H1 (cell line): ENCODE measurements around the gene NEB. TPM values are rescaled to one million over a fixed set of nuclear protein-coding genes. Genes with fewer than 3 reads are reported as not detected.

Experiments used
- CTCF ChIA-PET: fragments of 300-600 bp; sonication (Branson Sonifier 250); formaldehyde crosslinking; loops from one replicate; lab custom pipeline; 2021; ENCODE audit not compliant: partially characterized antibody; lab: Charles Lee
- POLR2A ChIA-PET: fragments of 300-600 bp; sonication (Branson Sonifier 250); formaldehyde crosslinking; loops from one replicate; lab custom pipeline; 2021; ENCODE audit warnings: inconsistent platforms; ENCODE audit not compliant: partially characterized antibody; lab: Charles Lee
- DNase-seq, 2 experiments: peaks; one replicate each; pipeline versions ENCODE4 v3.0.0 to v3.0.0-alpha.2; 2010 to 2022; ENCODE audit warnings: low spot score in 2 of 2, low read depth in 1 of 2, mixed read lengths in 1 of 2
- FAIRE-seq: peaks from 2 replicates; lab custom pipeline; 2011; peaks lifted over from hg19 to GRCh38; lab: Jason Lieb, UNC
- H2AFZ ChIP-seq: 2 replicates; pipeline ENCODE4 v1.8.1; 2012; ENCODE audit warnings: low read length, inconsistent platforms
- H2AK5ac ChIP-seq: 2 replicates; pipeline ENCODE4 v1.6.1; 2013; ENCODE audit warnings: low read depth, low read length
- H2BK120ac ChIP-seq: replicated peaks from 2 replicates; pipeline ENCODE3; 2013; ENCODE audit warnings: low read depth, low read length, inconsistent platforms
- H2BK12ac ChIP-seq: 2 replicates; pipeline ENCODE4 v1.6.1; 2013; ENCODE audit warnings: low read depth, low read length
- H2BK15ac ChIP-seq: 2 replicates; pipeline ENCODE4 v1.6.1; 2013; ENCODE audit warnings: low read length
- H2BK20ac ChIP-seq: 2 replicates; pipeline ENCODE4 v1.6.1; 2013; ENCODE audit warnings: low read length
- H2BK5ac ChIP-seq: 2 replicates; pipeline ENCODE4 v1.6.1; 2013; ENCODE audit warnings: low read depth, low read length
- H3K14ac ChIP-seq: 2 replicates; pipeline ENCODE4 v1.6.1; 2013; ENCODE audit warnings: inconsistent platforms; ENCODE audit not compliant: insufficient read length
- H3K18ac ChIP-seq: 2 replicates; pipeline ENCODE4 v1.6.1; 2013; ENCODE audit warnings: low read length; ENCODE audit errors: extremely low read depth
- H3K23ac ChIP-seq: 2 replicates; pipeline ENCODE4 v1.6.1; 2013; ENCODE audit warnings: inconsistent platforms; ENCODE audit not compliant: insufficient read length
- H3K23me2 ChIP-seq: 2 replicates; pipeline ENCODE4 v1.6.1; 2013; ENCODE audit warnings: low read depth, low read length
- H3K27ac ChIP-seq: 2 replicates; pipeline ENCODE4 v1.6.1; 2011; ENCODE audit warnings: low read depth, low read length, inconsistent platforms
- H3K27me3 ChIP-seq, 4 experiments: replicated peaks in 1 of 4; 1 replicate in 1 of 4; 2 replicates in 3 of 4; pipeline versions ENCODE4 v1.6.1 to v1.8.1; 2011 to 2013; ENCODE audit warnings: low read length in 3 of 4, mild to moderate bottlenecking in 3 of 4, inconsistent platforms in 2 of 4, mixed read lengths in 2 of 4, moderate library complexity in 1 of 4; ENCODE audit not compliant: control insufficient read depth in 3 of 4, insufficient read depth in 3 of 4; ENCODE audit errors: extremely low read depth in 1 of 4
- H3K36me3 ChIP-seq, 4 experiments: 2 replicates each; pipeline versions ENCODE4 v1.6.1 to v1.8.1; 2011 to 2013; ENCODE audit warnings: mild to moderate bottlenecking in 4 of 4, low read length in 3 of 4, moderate library complexity in 2 of 4, control low read depth in 1 of 4, inconsistent platforms in 1 of 4; ENCODE audit not compliant: insufficient read depth in 4 of 4, control insufficient read depth in 2 of 4
- H3K4ac ChIP-seq: replicated peaks from 2 replicates; pipeline ENCODE3; 2013; ENCODE audit warnings: low read length, low read depth, mixed read lengths, inconsistent platforms; ENCODE audit not compliant: insufficient read length
- H3K4me1 ChIP-seq, 4 experiments: replicated peaks in 1 of 4; 1 replicate in 1 of 4; 2 replicates in 3 of 4; pipeline versions ENCODE4 v1.6.1 to v1.8.1; 2011 to 2013; ENCODE audit warnings: low read length in 3 of 4, inconsistent platforms in 2 of 4, mixed read lengths in 1 of 4; ENCODE audit not compliant: insufficient read depth in 4 of 4, control insufficient read depth in 3 of 4
- H3K4me2 ChIP-seq, 2 experiments: 2 replicates each; pipeline versions ENCODE4 v1.6.1 to v1.8.1; 2011 to 2013; ENCODE audit warnings: low read depth in 2 of 2, low read length in 2 of 2, control low read depth in 1 of 2, inconsistent platforms in 1 of 2, mild to moderate bottlenecking in 1 of 2; ENCODE audit not compliant: insufficient read depth in 1 of 2
- H3K4me3 ChIP-seq, 4 experiments: fragments of 200-600, 300-600 bp in 1 of 4; sonication (generic), shearing (Covaris generic), sonication (Bioruptor Twin) in 1 of 4; 2 replicates each; pipeline versions ENCODE4 v1.5.1 to v1.8.1; 2011 to 2016; ENCODE audit warnings: low read length in 4 of 4, low read depth in 3 of 4, control low read depth in 2 of 4, inconsistent platforms in 2 of 4, mild to moderate bottlenecking in 2 of 4, mixed read lengths in 1 of 4, moderate library complexity in 1 of 4; ENCODE audit not compliant: insufficient read depth in 2 of 4; ENCODE audit errors: extremely low read depth in 1 of 4
- H3K56ac ChIP-seq: replicated peaks from 2 replicates; pipeline ENCODE3; 2013; ENCODE audit warnings: low read depth, mild to moderate bottlenecking, mixed read lengths, low read length, inconsistent platforms; ENCODE audit not compliant: insufficient read length
- H3K79me1 ChIP-seq: 2 replicates; pipeline ENCODE4 v1.6.1; 2013; ENCODE audit warnings: low read depth, low read length, control low read depth
- H3K79me2 ChIP-seq, 2 experiments: 2 replicates each; pipeline versions ENCODE4 v1.6.1 to v1.8.1; 2012 to 2013; ENCODE audit warnings: low read length in 2 of 2, mild to moderate bottlenecking in 2 of 2, inconsistent platforms in 1 of 2; ENCODE audit not compliant: insufficient read depth in 2 of 2, control insufficient read depth in 1 of 2
- H3K9ac ChIP-seq, 4 experiments: replicated peaks in 1 of 4; 1 replicate in 1 of 4; 2 replicates in 3 of 4; pipeline versions ENCODE4 v1.6.1 to v1.8.1; 2011 to 2013; ENCODE audit warnings: low read depth in 3 of 4, low read length in 3 of 4, control low read depth in 2 of 4, mild to moderate bottlenecking in 2 of 4, moderate library complexity in 2 of 4, inconsistent platforms in 1 of 4; ENCODE audit errors: extremely low read depth in 1 of 4
- H3K9me3 ChIP-seq, 2 experiments: 2 replicates each; pipeline versions ENCODE4 v1.6.1 to v1.8.1; 2012 to 2013; ENCODE audit warnings: mild to moderate bottlenecking in 2 of 2, moderate library complexity in 2 of 2, control low read depth in 1 of 2, inconsistent platforms in 1 of 2, low read depth in 1 of 2, low read length in 1 of 2, mixed read lengths in 1 of 2; ENCODE audit not compliant: insufficient read depth in 2 of 2
- H4K20me1 ChIP-seq, 2 experiments: replicated peaks in 1 of 2; 2 replicates each; pipeline versions ENCODE3 to v1.8.1; 2011 to 2013; ENCODE audit warnings: inconsistent platforms in 2 of 2, low read length in 2 of 2, mild to moderate bottlenecking in 1 of 2; ENCODE audit not compliant: insufficient read depth in 2 of 2, control insufficient read depth in 1 of 2
- H4K5ac ChIP-seq: 2 replicates; pipeline ENCODE4 v1.6.1; 2013; ENCODE audit warnings: low read length, low read depth, mixed read lengths, inconsistent platforms; ENCODE audit not compliant: insufficient read length
- H4K8ac ChIP-seq: 2 replicates; pipeline ENCODE4 v1.8.0; 2013; ENCODE audit warnings: mild to moderate bottlenecking, moderate library complexity, low read length, inconsistent platforms; ENCODE audit not compliant: insufficient read depth; ENCODE audit errors: extremely low read depth
- H4K91ac ChIP-seq: replicated peaks from 2 replicates; pipeline ENCODE3; 2013; ENCODE audit warnings: low read length, mixed read lengths, inconsistent platforms; ENCODE audit not compliant: insufficient read length
- ATF3 ChIP-seq: IDR thresholded peaks from 2 replicates; pipeline ENCODE4 v1.6.1; 2011; ENCODE audit warnings: low read depth, mild to moderate bottlenecking, low read length; ENCODE audit not compliant: insufficient read depth
- CHD1 ChIP-seq: IDR thresholded peaks from 2 replicates; pipeline ENCODE4 v1.6.1; 2012; ENCODE audit warnings: low read depth, low read length, improper control_type of control experiment
- MAX ChIP-seq: IDR thresholded peaks from 2 replicates; pipeline ENCODE4 v1.6.1; 2012; ENCODE audit warnings: inconsistent platforms
- RBBP5 ChIP-seq: IDR thresholded peaks from 2 replicates; pipeline ENCODE4 v1.7.1; 2012; ENCODE audit warnings: low read depth, mild to moderate bottlenecking, inconsistent platforms, low read length, moderate library complexity, borderline replicate concordance
- SUZ12 ChIP-seq: fragments of 200-600 bp; sonication (generic); IDR thresholded peaks from 2 replicates; pipeline ENCODE4 v1.6.1; 2012; ENCODE audit warnings: mild to moderate bottlenecking, inconsistent platforms, low read length, moderate library complexity, mixed read lengths
- WGBS, 2 experiments: shearing (Covaris generic) in 1 of 2; methylation state at CpG; one replicate each; pipeline versions ENCODE4 v1.1.6 to v1.1.7; 2013 to 2015; ENCODE audit warnings: low lambda C conversion rate in 2 of 2, mixed read lengths in 2 of 2, inconsistent platforms in 1 of 2, low coverage in 1 of 2, missing lambda C conversion rate in 1 of 2; ENCODE audit not compliant: insufficient replicate concordance in 2 of 2, insufficient coverage in 1 of 2, insufficient read length in 1 of 2; ENCODE audit errors: extremely low coverage in 1 of 2, missing lambda C conversion rate in 1 of 2; 5-methylcytosine and 5-hydroxymethylcytosine counted together
- polyA plus RNA-seq, 7 experiments: library from polyadenylated mRNA; depleted of rRNA in 3 of 7; stranded (reverse) in 5 of 7; unstranded in 2 of 7; fragments of >200 nt in 5 of 7; fragments of 200-250 nt in 2 of 7; gene quantifications; 1 replicate in 5 of 7; 2 replicates in 1 of 7; 4 replicates in 1 of 7; pipeline versions ENCODE4 v1.2.1 to v1.2.3, GENCODE V29; 2011 to 2013; ENCODE audit warnings: missing spikeins in 2 of 7, mixed read lengths in 2 of 7
- total RNA-seq: library from RNA; stranded (reverse); fragmentation: NEBNext Ultra II Directional; extraction: Animal tissue kit (Norgen Biotek cat#: 25700); gene quantifications from 2 replicates; pipeline ENCODE4 v1.2.1, GENCODE V29; 2021

The NEB gene
- total and polyA plus RNA-seq, 2 of the 8 experiments (the other 6 are each of a cell fraction or from before 2014, with no cell fraction given), result 1.4 to 2.5 TPM

- H2BK5ac ChIP-seq, result no peak overlapping the region
- H4K20me1 ChIP-seq, result no peaks in the 10 kb centered on the region
- H3K23ac ChIP-seq, result no peak overlapping the region
- no peaks in the 10 kb centered on the region for H3K4me1 ChIP-seq
- no peaks in the 10 kb centered on the region for H3K9me3 ChIP-seq
- H3K79me2 ChIP-seq, result no peaks in the 10 kb centered on the region
- ChIA-PET POLR2A (no interaction called here), CTCF (interaction anchor here (0.9 to 2.7 kb wide), 5 partner anchors 11 to 191 kb away, joined by 3 to 11 read pairs (median 3); no protein-coding TSS in a partner anchor)
- FAIRE-seq, result no peak
- H3K9ac ChIP-seq, result no peak overlapping the region
- no peak overlapping the region for H2BK15ac ChIP-seq
- H3K23me2 ChIP-seq, result no peaks in the 10 kb centered on the region
- WGBS, 2 experiments, result 91% methylated on average over 1 of the region's 1 CpG; no CpG with 5 or more reads in 1 of the 2 experiments
- H3K4me3 ChIP-seq, result no peak overlapping the region
- no peaks in the 10 kb centered on the region for H3K79me1 ChIP-seq
- H2BK120ac ChIP-seq, result no peak overlapping the region
- peaks cover 0 to 4% (median 0%) of the 10 kb centered on the region in 4 experiments; a peak in 3 of 8 replicates for H3K36me3 ChIP-seq
- no peak overlapping the region for H4K8ac ChIP-seq
- H2AK5ac ChIP-seq, result no peak overlapping the region
- no peak overlapping the region for H4K5ac ChIP-seq
- no peak overlapping the region for H3K27ac ChIP-seq
- no peak overlapping the region for H2BK20ac ChIP-seq
- no peak overlapping the region for H2AFZ ChIP-seq
- no peak overlapping the region for H4K91ac ChIP-seq
- H3K56ac ChIP-seq, result no peak overlapping the region
- no peak overlapping the region for H2BK12ac ChIP-seq
- H3K4ac ChIP-seq, result no peak overlapping the region
- H3K27me3 ChIP-seq, result no peaks in the 10 kb centered on the region
- TF ChIP-seq SUZ12 (no peak), CHD1 (no peak), MAX (no peak), RBBP5 (no peak), ATF3 (no peak)
- no peak for DNase-seq
- H3K14ac ChIP-seq, result no peak overlapping the region
- H3K18ac ChIP-seq, result no peak overlapping the region
- H3K4me2 ChIP-seq, result no peak overlapping the region
Measured at GRCh38 chr2:151638990-151639389, 95.3 kb downstream of the NEB start.
